Measurements from ENCODE around the gene ZNF276. TPM values are rescaled to one million over a fixed set of nuclear protein-coding genes. Genes with fewer than 3 reads are reported as not detected.

The ZNF276 gene
- polyA plus RNA-seq, 1 of the 3 experiments (the other 2 are of a cell fraction) = 24.9 TPM

DNA sequence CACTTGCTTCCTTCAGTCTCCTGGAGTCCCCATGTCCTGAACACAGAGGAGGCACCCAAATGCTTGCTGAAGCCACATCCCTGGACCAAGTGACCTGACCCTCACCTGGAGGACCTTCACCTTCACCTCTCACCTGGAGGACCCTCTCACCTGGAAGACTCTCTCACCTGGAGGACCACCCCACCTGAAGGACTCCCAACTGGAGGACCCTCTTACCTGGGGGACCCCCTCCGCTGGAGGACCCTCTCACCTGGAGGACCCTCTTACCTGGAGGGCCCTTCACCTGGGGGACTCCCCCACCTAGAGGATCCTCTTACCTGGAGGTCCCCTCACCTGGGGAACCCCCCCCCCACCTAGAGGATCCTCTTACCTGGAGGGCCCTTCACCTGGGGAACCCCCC, 35.4 kb upstream of the ZNF276 start:
- H3K79me2 ChIP-seq (ENCODE audit: insufficient read depth) = peaks cover 36% of the 10 kb centered on the region
- POLR2A ChIA-PET = interaction anchor here (1.0 to 1.5 kb wide), 6 partner anchors 9 to 120 kb away, joined by 3 to 10 read pairs (median 4); no protein-coding TSS in a partner anchor
- H3K9ac ChIP-seq = no peak overlapping the region
- H3K4me3 ChIP-seq (ENCODE audit: low read depth in 2 of 2, low read length in 1 of 2) = no peak overlapping the region
- H3F3A ChIP-seq (replicated peaks; ENCODE audit: insufficient read depth) = peaks cover 3% of the 10 kb centered on the region
- H3K9me2 ChIP-seq = no peaks in the 10 kb centered on the region
- no peaks in the 10 kb centered on the region for H3K9me3 ChIP-seq
- no peak overlapping the region for H2AFZ ChIP-seq (ENCODE audit: low read depth)
- H4K20me1 ChIP-seq (ENCODE audit: insufficient read depth) = no peaks in the 10 kb centered on the region
- CTCF ChIA-PET = interaction anchor here (0.7 to 2.3 kb wide), 5 partner anchors 15 to 224 kb away, joined by 3 to 22 read pairs (median 3); partner anchors contain the start of gene SPATA2L
- no peaks in the 10 kb centered on the region for H3K27me3 ChIP-seq (ENCODE audit: insufficient read depth)
- no peak overlapping the region for H3K27ac ChIP-seq (ENCODE audit: low read depth in 2 of 2, low read length in 1 of 2)
- 100% methylated on average over 1 of the region's 1 CpG for WGBS (ENCODE audit: low lambda C conversion rate)
- H3K4me1 ChIP-seq (ENCODE audit: control insufficient read depth in 1 of 2, insufficient read depth in 2 of 2, low read depth in 1 of 2, low read length in 1 of 2) = peaks cover 4 to 7% of the 10 kb centered on the region in 2 experiments; a peak in 1 of 4 replicates
- no peak overlapping the region for H3K4me2 ChIP-seq
- DNase-seq = no peak
- peaks cover 7 to 8% of the 10 kb centered on the region in 2 experiments for H3K36me3 ChIP-seq (replicated peaks in 1 of 2; ENCODE audit: control insufficient read depth in 1 of 2, insufficient read depth in 2 of 2, low read length in 1 of 2)
- TF ChIP-seq EZH2phosphoT487 (IDR thresholded peaks at IDR 0.05; ENCODE audit: borderline replicate concordance, low read depth) (no peak), SIN3A (IDR thresholded peaks at IDR 0.05; ENCODE audit: borderline replicate concordance, low read depth, low read length) (no peak), POLR2AphosphoS5 (IDR thresholded peaks at IDR 0.05; ENCODE audit: low read depth, low read length) (no peak), NRF1 (IDR thresholded peaks at IDR 0.05; ENCODE audit: low read depth, low read length) (no peak), CHD2 (IDR thresholded peaks at IDR 0.05; ENCODE audit: low read length, partially characterized antibody) (no peak), REST (IDR thresholded peaks at IDR 0.05; ENCODE audit: low read depth, low read length) (no peak), EP300 (IDR thresholded peaks at IDR 0.05; ENCODE audit: borderline replicate concordance in 1 of 2, low read depth in 1 of 2, low read length in 1 of 2) (no peak), MEF2A (IDR thresholded peaks at IDR 0.05; ENCODE audit: borderline replicate concordance, low read depth) (no peak), RFX5 (IDR thresholded peaks at IDR 0.05; ENCODE audit: low read length) (no peak), ZBTB33 (IDR thresholded peaks at IDR 0.05; ENCODE audit: borderline replicate concordance, low read depth) (no peak), RXRA (IDR thresholded peaks at IDR 0.05; ENCODE audit: borderline replicate concordance, low read depth) (no peak), FOSL2 (IDR thresholded peaks at IDR 0.05; ENCODE audit: borderline replicate concordance, low read depth) (no peak), GATA2 (CRISPR knock-in tag; IDR thresholded peaks at IDR 0.05) (no peak)
- TF ChIP-seq, protein P1, sequence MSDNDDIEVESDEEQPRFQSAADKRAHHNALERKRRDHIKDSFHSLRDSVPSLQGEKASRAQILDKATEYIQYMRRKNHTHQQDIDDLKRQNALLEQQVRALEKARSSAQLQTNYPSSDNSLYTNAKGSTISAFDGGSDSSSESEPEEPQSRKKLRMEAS (IDR thresholded peaks at IDR 0.05; ENCODE audit: low read depth) = no peak

Data from SK-N-SH (cell line).